ENCODE data around the gene SPAG5.

SPAG5 gene

GRCh38 chr17:28572259-28573039, 26.4 kb downstream of the SPAG5 start:
- no peak for DNase-seq

GRCh38 chr17:28571361-28572122, 27.3 kb downstream of the SPAG5 start, which contains the start of gene PIGS:
PIGS (minus strand) TSS chr17:28571524; CDS start chr17:28571496, 28 bp downstream.
- DNase-seq = peak; percentile 92

DNA sequence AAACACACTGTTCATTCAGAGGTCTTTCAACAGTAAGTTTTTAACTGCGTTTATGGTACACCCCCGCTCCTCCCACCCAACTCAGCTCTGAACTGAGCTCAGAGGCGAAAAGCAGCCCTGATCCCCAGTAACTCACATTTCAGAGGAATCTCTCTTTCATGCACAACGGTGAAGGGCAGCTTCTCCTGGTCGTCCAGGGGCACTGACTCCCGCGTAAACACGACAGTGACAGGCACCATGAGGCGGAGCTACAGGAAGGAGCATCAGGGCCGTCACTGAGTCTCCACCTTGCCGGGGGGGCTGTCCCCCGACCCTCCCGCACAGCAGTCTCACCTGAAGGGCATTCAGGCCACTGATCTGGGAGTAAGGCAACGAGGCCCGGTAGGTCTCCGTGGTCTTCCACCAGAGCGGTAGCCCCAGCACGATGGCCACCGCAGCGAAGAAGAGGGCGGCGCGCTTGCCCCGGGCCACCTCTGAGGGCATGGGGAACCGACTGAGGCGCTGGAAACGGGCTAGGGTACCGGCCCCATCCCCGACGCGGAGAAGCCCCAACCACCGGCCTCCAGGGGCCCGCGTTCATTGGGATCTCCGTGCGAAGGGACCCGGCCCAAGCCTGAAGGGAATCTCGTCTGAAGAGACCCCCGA, 28.0 kb downstream of the SPAG5 start:
- DNase-seq = peak; percentile 25

GRCh38 chr17:28569446-28569845, 29.4 kb downstream of the SPAG5 start:
- DNase-seq = no peak

DNA sequence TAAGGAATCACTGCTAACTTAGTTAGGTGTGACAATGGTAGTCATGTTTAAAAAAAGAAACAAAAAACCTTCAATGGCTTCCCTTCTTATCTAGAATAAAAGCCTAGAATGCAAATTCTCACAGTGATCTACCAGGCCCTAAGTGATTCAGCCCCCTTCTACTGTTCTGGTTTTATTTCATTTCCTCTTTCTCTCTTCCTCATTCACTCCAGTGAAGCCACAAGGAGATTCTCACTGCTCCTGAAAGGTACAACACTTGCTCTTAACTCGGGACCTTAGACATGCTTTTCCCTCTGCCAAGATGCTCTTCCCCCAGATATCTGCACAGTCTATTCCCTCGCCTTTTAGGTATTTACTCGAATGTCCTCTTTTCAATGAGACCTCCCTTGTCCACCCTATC, 31.2 kb downstream of the SPAG5 start:
- no peak for DNase-seq

GRCh38 chr17:28563475-28563874, 35.4 kb downstream of the SPAG5 start:
- DNase-seq = no peak

DNA sequence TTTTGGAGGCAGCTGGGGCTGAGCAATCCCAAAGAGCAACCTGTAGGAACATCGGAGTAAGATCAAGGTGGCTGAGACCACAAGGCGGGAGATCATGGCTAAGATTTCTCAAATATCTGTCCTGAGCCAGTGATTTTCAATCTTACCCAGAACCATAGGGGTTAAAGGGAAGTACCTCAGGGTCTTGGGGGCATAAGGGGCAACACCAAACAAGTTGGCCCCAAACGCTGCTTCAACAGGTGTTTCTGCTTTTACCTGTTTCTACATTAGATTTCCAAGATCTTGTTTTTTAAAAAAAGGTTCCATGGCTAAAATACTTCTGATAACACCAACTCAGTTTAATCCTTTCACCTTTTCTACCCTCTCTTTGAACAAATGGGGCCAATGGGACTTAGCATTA, 43.8 kb downstream of the SPAG5 start:
- DNase-seq = no peak

DNA sequence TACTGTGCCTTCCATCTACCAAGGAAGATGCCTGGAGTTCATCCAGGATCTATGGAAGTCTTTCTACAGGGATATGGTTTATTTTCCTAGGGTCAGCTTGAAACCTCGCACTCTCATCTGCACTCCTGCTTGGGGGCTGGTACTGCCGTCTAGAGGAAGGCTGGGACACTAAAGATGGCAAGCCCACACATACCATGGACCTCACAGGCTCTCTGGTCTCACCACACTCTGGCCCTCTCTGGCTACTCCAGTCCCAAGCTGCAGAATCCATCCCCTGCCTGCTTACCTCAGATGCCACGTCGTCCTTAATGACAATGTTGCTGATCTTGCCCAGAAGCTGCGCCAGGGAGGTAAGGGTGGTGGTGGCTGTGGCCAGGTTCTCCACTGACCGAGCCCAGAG, 44.3 kb downstream of the SPAG5 start:
- DNase-seq = no peak

GRCh38 chr17:28553000-28553505, 45.8 kb downstream of the SPAG5 start:
- no peak for DNase-seq

- DNase-seq = peak; percentile 72
Observed at GRCh38 chr17:28552176-28552999, 46.4 kb downstream of the SPAG5 start, which contains the start of gene UNC119. UNC119 (minus strand) TSS chr17:28552624; CDS start chr17:28552557, 67 bp downstream.

GRCh38 chr17:28551421-28552175, 47.2 kb downstream of the SPAG5 start:
- DNase-seq = peak; percentile 29

DNA sequence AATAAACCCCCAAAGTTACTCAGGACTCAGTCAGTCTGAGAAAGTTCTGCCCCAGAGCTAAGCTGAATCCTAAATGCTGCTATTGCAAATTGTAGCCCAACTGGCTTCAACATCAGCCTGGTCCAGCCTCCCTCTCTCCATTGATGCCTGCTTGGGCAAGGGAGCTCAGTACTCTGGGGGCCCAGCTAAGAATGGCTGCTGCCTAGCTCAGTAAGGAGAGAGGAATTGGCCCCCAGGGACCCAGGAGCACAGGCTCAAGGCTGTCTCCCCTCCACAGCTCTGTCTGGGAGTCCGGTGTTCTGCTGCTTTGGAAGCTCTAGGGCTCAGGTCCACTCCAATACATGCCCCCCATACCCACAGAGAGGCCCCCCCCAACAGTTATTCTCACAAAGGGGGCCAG, 48.0 kb downstream of the SPAG5 start:
- no peak for DNase-seq

DNA sequence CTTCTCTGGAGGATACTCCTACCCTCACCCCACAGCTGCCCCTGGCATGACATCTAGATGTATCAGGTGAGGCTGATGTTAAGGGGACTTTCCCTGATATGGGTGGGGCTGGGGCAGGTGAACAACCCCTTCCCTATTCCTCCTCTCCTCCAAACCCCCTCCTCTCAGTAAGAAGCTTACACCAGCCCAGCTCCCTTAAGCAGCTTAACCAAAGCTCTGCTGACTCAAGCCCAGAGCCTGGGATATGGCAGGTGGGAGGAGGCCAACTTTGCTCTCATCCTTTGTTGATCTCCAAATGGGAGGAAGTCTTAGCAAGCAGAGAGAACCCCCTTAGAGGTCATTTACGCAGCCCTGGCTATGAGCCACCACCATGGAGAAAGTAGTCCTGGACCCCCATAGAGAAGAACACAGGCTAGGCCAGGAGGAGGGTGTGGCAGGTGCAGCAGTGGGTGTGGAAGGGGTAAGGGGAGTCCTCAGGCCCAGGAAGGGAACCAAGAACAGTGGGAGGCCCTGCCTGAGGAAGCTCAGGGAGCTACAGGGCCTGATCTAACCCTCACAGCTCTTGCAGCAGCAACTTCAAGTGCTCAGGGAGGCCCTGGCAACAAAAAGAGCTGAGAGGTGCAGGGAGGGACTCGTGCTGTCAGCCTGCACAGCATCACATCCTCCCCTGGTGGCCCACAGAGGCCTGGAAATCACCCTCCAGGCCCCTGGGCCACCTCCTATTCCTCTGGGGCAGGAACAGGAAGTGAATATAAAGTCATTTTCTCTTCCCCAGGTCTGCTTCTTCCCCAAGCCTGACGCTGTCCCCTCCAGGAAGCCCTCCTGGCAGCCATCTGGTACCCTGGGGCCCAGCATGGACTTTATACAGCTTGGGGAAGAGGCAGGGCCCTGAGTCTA, 49.3 kb downstream of the SPAG5 start:
- no peak for DNase-seq

GRCh38 chr17:28548417-28549130, 50.3 kb downstream of the SPAG5 start:
- no peak for DNase-seq

- DNase-seq = peak; percentile 42
Observed at GRCh38 chr17:28547623-28548416, 51.0 kb downstream of the SPAG5 start.

- DNase-seq = no peak
Observed at GRCh38 chr17:28547096-28547622, 51.7 kb downstream of the SPAG5 start.

DNA sequence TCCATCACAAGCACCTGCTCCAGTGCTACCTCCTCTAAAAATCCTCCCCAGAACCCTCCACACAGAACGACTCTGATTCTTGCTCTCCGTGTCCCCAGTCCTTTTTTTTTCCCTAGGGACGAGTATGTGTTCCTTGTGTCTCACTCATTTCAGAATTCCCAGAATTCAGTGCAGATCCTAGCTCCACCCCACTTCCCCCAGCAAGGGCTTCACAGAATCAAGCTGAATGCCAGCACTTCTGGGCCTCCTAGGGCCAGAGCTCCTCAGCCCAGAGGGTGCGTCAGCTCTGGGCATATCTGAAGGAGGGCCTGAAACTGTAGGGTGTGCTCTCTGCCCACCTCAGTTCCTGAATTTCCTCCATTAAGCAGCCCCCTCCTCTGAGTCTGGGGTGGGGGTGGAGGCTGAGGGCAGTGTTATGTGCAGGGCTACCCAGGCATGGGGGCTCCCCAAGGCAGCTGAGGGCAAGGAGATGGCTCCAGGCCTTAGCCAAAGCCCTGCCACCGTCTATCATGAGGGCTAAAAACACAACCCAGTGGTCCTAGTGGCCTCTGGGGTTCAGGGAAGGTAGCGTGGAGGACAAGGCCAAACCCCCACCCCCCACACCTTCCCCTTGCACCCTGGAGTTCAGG, 52.9 kb downstream of the SPAG5 start:
- no peak for DNase-seq

DNA sequence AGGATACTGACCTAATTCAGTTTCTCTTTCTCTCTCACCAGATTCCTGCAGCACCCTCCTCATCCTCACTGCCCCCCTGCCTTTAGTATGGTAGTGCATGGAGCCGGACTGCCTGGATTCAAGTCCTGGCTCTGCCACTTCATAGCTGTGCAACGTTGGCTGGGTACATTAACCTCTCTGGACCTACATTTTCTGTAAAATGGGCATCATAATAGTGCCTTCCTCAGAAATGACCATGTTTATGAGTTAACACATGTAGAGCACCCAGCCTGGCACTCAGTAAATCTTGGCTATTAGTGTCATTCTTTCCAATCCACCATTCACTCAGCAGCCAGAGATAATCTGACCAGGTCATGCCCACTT, 53.7 kb downstream of the SPAG5 start:
- DNase-seq = no peak

Measured in NCI-H510A (cell line).